Activated T-cell treated with anti-CD3 and anti-CD28 coated beads, Interleukin-2, amount 50 U/mL, for 4 hours (primary cell): ENCODE results near the gene NAA80. TPM values are rescaled to one million over a fixed set of nuclear protein-coding genes. Genes with fewer than 3 reads are reported as not detected.
"Not testable (repeated sequence)": the region's sequence is repeated elsewhere in the genome, so short reads cannot be mapped to it uniquely, and the experiment has no call there.

Experiments
- ATAC-seq, 2 donors: fragments of 200-7000 bp; cut with Tn5 transposase; one replicate each; pipeline ENCODE4 v1.10.0; 2021
- DNase-seq: peaks from one replicate; pipeline ENCODE4 v3.0.0-alpha.2; 2020
- H3K27me3 Mint-ChIP-seq: one replicate; pipeline ENCODE4 v1.8.0; 2021; ENCODE audit warnings: low read depth, mixed read lengths
- H3K36me3 Mint-ChIP-seq: one replicate; pipeline ENCODE4 v1.8.0; 2022; ENCODE audit warnings: mixed read lengths; ENCODE audit not compliant: insufficient read depth
- H3K4me1 Mint-ChIP-seq: one replicate; pipeline ENCODE4 v1.8.0; 2021; ENCODE audit warnings: low read depth, mixed read lengths
- H3K4me3 Mint-ChIP-seq: one replicate; pipeline ENCODE4 v1.8.0; 2021; ENCODE audit warnings: mild to moderate bottlenecking, moderate library complexity, mixed read lengths
- H3K9me3 Mint-ChIP-seq: one replicate; pipeline ENCODE4 v1.8.0; 2021; ENCODE audit warnings: mixed read lengths
- total RNA-seq, 3 donors: library from RNA; stranded (reverse); gene quantifications; one replicate each; pipeline ENCODE4 v1.2.1, GENCODE V29; 2021

NAA80 gene
- total RNA-seq, 3 donors from 2014 or later = 17.5 to 21.7 (median 21.1) TPM

DNA sequence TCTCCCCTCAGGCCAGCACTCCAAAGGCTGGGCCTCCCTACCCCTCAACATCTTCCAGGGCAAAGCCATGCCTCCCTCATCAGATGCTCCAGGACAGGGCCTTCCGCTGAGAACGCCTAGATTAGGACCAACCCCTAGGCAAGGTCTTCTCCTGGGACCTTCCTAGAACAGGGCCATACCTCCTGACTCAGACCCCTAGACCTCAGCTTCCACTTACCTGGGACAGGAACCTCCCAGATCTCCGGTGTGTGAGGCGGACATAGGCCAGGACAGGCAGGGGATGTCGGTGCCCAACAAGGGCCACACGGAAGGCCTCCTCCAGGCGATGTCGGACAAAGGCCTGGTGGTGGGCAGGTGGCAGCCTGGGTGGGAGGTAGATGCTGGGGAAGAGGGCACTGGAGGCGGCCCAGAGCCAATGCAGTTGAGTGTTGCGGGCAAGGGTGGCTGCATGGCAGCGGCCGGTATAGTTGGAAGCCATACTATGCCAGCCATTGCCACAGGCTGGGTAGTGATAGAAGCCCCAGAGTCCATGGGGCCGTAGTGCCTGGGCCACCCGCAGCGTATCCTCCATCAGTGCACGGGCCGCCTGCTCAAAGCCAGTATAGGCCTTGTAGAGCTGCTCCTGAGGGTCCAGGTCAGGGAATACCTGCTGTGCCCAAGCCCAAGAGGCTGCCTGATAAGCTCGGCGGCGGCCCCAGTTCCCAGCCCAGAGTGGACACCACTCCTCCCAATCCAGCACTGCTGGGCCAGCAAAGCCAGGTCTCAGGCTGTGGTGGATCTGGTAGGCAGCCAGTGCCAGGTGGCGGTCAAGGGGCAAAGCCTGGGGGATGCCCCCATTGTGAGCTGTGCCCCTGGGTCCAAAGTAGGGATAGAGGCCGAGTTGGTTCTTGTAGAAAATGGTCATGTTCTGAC, 4.5 kb downstream of the NAA80 start:
- no peaks in the 10 kb centered on the region for H3K9me3 Mint-ChIP-seq
- ATAC-seq (no peak), DNase-seq (no peak)
- peaks cover 26% of the 10 kb centered on the region for H3K4me1 Mint-ChIP-seq
- no peaks in the 10 kb centered on the region for H3K27me3 Mint-ChIP-seq
- peaks cover 11% of the 10 kb centered on the region for H3K36me3 Mint-ChIP-seq
- no peak overlapping the region for H3K4me3 Mint-ChIP-seq

DNA sequence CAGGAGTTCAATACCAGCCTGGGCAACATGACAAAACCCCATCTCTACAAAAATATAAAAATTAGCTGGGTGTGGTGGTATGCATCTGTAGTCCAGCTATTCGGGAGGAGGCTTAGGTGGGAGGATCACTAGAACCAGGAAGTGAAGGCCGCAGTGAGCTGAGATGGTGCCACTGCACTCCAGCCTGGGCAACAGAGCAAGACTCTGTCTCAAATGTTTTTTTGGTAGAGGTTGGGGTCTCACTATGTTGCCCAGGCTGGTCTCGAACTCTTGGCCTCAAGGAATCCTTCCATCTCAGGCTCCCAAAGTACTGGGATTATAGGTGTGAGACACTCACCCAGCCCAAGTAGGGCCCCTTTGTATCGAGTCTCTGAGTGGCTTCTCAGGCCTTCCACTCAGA, 5.1 kb downstream of the NAA80 start:
- H3K9me3 Mint-ChIP-seq = no peaks in the 10 kb centered on the region
- peaks cover 24% of the 10 kb centered on the region for H3K4me1 Mint-ChIP-seq
- peaks cover 11% of the 10 kb centered on the region for H3K36me3 Mint-ChIP-seq

GRCh38 chr3:50293079-50293801, 6.0 kb downstream of the NAA80 start:
- no peak for DNase-seq
- peaks cover 18% of the 10 kb centered on the region for H3K36me3 Mint-ChIP-seq
- H3K4me3 Mint-ChIP-seq = peak overlapping the region; percentile 88
- no peaks in the 10 kb centered on the region for H3K27me3 Mint-ChIP-seq
- ATAC-seq = no peak
- no peaks in the 10 kb centered on the region for H3K9me3 Mint-ChIP-seq
- peaks cover 21% of the 10 kb centered on the region for H3K4me1 Mint-ChIP-seq

More for the DNA sequence above, 5.1 kb downstream of the NAA80 start:
- no peaks in the 10 kb centered on the region for H3K27me3 Mint-ChIP-seq
- no peak overlapping the region for H3K4me3 Mint-ChIP-seq
- no peak for ATAC-seq
- DNase-seq = no peak

GRCh38 chr3:50292159-50293078, 6.8 kb downstream of the NAA80 start, which contains the start of gene IFRD2:
Gene IFRD2, minus strand, starts transcription at chr3:50292429. Its CDS starts 155 bp downstream, at chr3:50292274.
- DNase-seq (peak; percentile 94), ATAC-seq (peak; percentile 98)
- Mint-ChIP-seq H3K36me3 (peaks cover 22% of the 10 kb centered on the region), H3K9me3 (no peaks in the 10 kb centered on the region), H3K4me1 (peaks cover 17% of the 10 kb centered on the region), H3K27me3 (no peaks in the 10 kb centered on the region), H3K4me3 (peak within 1 kb of the TSS; percentile 88)

GRCh38 chr3:50290161-50290641, 9.0 kb downstream of the NAA80 start:
- ATAC-seq = no peak
- H3K27me3 Mint-ChIP-seq = no peaks in the 10 kb centered on the region

GRCh38 chr3:50289130-50289529, 10.1 kb downstream of the NAA80 start:
- Mint-ChIP-seq H3K4me3 (peak overlapping the region; percentile 88), H3K9me3 (no peaks in the 10 kb centered on the region), H3K36me3 (peaks cover 22% of the 10 kb centered on the region), H3K27me3 (no peaks in the 10 kb centered on the region), H3K4me1 (peaks cover 17% of the 10 kb centered on the region)
- ATAC-seq (no peak), DNase-seq (no peak)

More at GRCh38 chr3:50290161-50290641, 9.0 kb downstream of the NAA80 start:
- peaks cover 17% of the 10 kb centered on the region for H3K4me1 Mint-ChIP-seq
- H3K9me3 Mint-ChIP-seq = no peaks in the 10 kb centered on the region
- peaks cover 22% of the 10 kb centered on the region for H3K36me3 Mint-ChIP-seq
- no peak for DNase-seq
- peak overlapping the region; percentile 88 for H3K4me3 Mint-ChIP-seq

GRCh38 chr3:50288387-50289007, 10.7 kb downstream of the NAA80 start:
- Mint-ChIP-seq H3K36me3 (peaks cover 22% of the 10 kb centered on the region), H3K27me3 (no peaks in the 10 kb centered on the region), H3K9me3 (no peaks in the 10 kb centered on the region), H3K4me1 (peaks cover 17% of the 10 kb centered on the region), H3K4me3 (no peak overlapping the region)
- ATAC-seq = no peak
- no peak for DNase-seq

GRCh38 chr3:50287262-50287661, 11.9 kb downstream of the NAA80 start:
- Mint-ChIP-seq H3K4me3 (no peak overlapping the region), H3K4me1 (peaks cover 9% of the 10 kb centered on the region), H3K36me3 (peaks cover 22% of the 10 kb centered on the region), H3K27me3 (no peaks in the 10 kb centered on the region), H3K9me3 (no peaks in the 10 kb centered on the region)
- no peak for ATAC-seq
- no peak for DNase-seq

- no peaks in the 10 kb centered on the region for H3K27me3 Mint-ChIP-seq
- H3K36me3 Mint-ChIP-seq = peaks cover 22% of the 10 kb centered on the region
- H3K9me3 Mint-ChIP-seq = no peaks in the 10 kb centered on the region
- DNase-seq = no peak
- peaks cover 9% of the 10 kb centered on the region for H3K4me1 Mint-ChIP-seq
- peak; percentile 10 to 13 for ATAC-seq
- no peak overlapping the region for H3K4me3 Mint-ChIP-seq
Observed at GRCh38 chr3:50286322-50287227, 12.6 kb downstream of the NAA80 start.

DNA sequence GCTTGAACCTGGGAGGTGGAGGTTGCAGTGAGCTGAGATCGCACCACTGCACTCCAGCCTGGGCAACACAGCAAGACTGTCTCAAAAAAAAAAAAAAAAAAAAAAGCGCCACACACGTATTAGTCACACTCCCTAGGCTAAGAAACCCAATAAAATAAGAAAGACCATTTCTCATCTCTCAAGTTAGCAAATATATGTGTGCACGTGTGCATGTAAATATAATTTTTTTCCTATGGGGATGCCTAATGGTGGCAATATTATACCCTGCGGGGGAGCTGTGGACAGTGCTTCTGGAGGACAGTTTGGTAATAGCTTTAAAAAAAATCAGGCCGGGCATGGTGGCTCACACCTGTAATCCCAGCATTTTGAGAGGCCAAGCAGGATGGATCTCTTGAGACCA, 15.1 kb downstream of the NAA80 start:
- H3K9me3 Mint-ChIP-seq, H3K4me3 Mint-ChIP-seq, DNase-seq, H3K27me3 Mint-ChIP-seq, H3K4me1 Mint-ChIP-seq, ATAC-seq: not testable (repeated sequence)
- peaks cover 12% of the 10 kb centered on the region for H3K36me3 Mint-ChIP-seq

- no peak for DNase-seq
- H3K36me3 Mint-ChIP-seq = no peaks in the 10 kb centered on the region
- H3K9me3 Mint-ChIP-seq = no peaks in the 10 kb centered on the region
- peaks cover 14% of the 10 kb centered on the region for H3K4me1 Mint-ChIP-seq
- no peak overlapping the region for H3K4me3 Mint-ChIP-seq
- H3K27me3 Mint-ChIP-seq = peaks cover 31% of the 10 kb centered on the region
- no peak for ATAC-seq
Observed at GRCh38 chr3:50279255-50280016, 19.8 kb downstream of the NAA80 start.

- ATAC-seq (no peak), DNase-seq (no peak)
- no peaks in the 10 kb centered on the region for H3K9me3 Mint-ChIP-seq
- no peaks in the 10 kb centered on the region for H3K36me3 Mint-ChIP-seq
- H3K4me3 Mint-ChIP-seq = no peak within 1 kb of the TSS
- peaks cover 35% of the 10 kb centered on the region for H3K27me3 Mint-ChIP-seq
- peaks cover 19% of the 10 kb centered on the region for H3K4me1 Mint-ChIP-seq
Observed at GRCh38 chr3:50278880-50279224, 20.4 kb downstream of the NAA80 start, which contains the start of gene LSMEM2. Gene LSMEM2, plus strand, starts transcription at chr3:50279087. Its CDS starts 27 bp downstream, at chr3:50279114.
